Pancreas (tissue), 10 donors: ENCODE measurements around the gene FCN1. TPM values are rescaled to one million over a fixed set of nuclear protein-coding genes. Genes with fewer than 3 reads are reported as not detected.

Source experiments
- ATAC-seq, 4 donors: fragments of 200-7000 bp; cut with Tn5 transposase; one replicate each; pipeline versions ENCODE4 v1.8.0 to v1.9.1; 2020; ENCODE audit warnings: mild to moderate bottlenecking in 4 of 4, moderate library complexity in 4 of 4
- DNase-seq, 6 donors: peaks; one replicate each; pipeline ENCODE4 v3.0.0-alpha.2; 2020
- FAIRE-seq: peaks from 2 replicates; lab custom pipeline; 2012; peaks lifted over from hg19 to GRCh38; lab: Jason Lieb, UNC
- H3K27ac ChIP-seq, 4 donors: fragments of 200-600 bp; sonication (generic); 1 replicate in 3 of 4; 2 replicates in 1 of 4; pipeline versions ENCODE4 v1.5.0 to v1.8.0; 2020
- H3K27me3 ChIP-seq, 4 donors: fragments of 200-600 bp; one replicate each; pipeline ENCODE4 v1.8.0; 2021
- H3K36me3 ChIP-seq, 3 donors: fragments of 200-600 bp; sonication (generic) in 1 of 3; one replicate each; pipeline versions ENCODE4 v1.5.0 to v1.8.0; 2020 to 2021
- H3K4me1 ChIP-seq, 3 donors: fragments of 200-600 bp; one replicate each; pipeline ENCODE4 v1.8.0; 2021
- H3K4me3 ChIP-seq, 4 donors: fragments of 200-600 bp; sonication (generic) in 2 of 4; one replicate each; pipeline versions ENCODE4 v1.5.0 to v1.8.0; 2020 to 2021
- H3K9me3 ChIP-seq, 4 donors: fragments of 200-600 bp; one replicate each; pipeline ENCODE4 v1.8.0; 2021
- WGBS, 2 donors: extraction: QIAGEN DNeasy Blood & Tissue Kit; methylation state at CpG; one replicate each; pipeline ENCODE4 v1.1.7; 2013; 5-methylcytosine and 5-hydroxymethylcytosine counted together
- intact Hi-C, 3 donors: fragments of 100-400 bp; cut with DNase I; formaldehyde crosslinking; loops; one replicate each; pipeline versions ENCODE4 v1.11.1 to v1.14.2; 2022
- polyA plus RNA-seq, 2 donors: library from polyadenylated mRNA; stranded (reverse); fragments of 200-250 nt; gene quantifications; one replicate each; pipeline ENCODE4 v1.2.3, GENCODE V29; 2013
- total RNA-seq, 6 donors: library from RNA; stranded (reverse); fragmentation: NEBNext Ultra II Directional in 4 of 6; extraction: Animal tissue kit (Norgen Biotek cat#: 25700) in 4 of 6; gene quantifications; one replicate each; pipeline versions ENCODE4 v1.2.1 to v1.2.4, GENCODE V29; 2021 to 2023
- TF ChIP-seq, protein P1 (sequence below), 4 donors: fragments of 200-600 bp; sonication (generic) in 3 of 4; IDR thresholded peaks; one replicate each; pipeline versions ENCODE4 v1.5.0 to v1.8.0; 2021; ENCODE audit warnings: antibody characterized with exemption in 4 of 4
- donor health status: healthy with polysubstance abuse.
- donor health status: DM: no; HTN: no; CAD: no; lungs with moderate emphysema.
- donor health status: DM: no; HTN: no; CAD: no.
- donor health status: control.
- donor health status: control.
- donor health status: Bipolar disorder and iron deficiency.
- donor health status: DM: yes; HTN: yes; CAD: no.
- donor health status: DM: no; HTN: no; CAD: no.
- donor health status: DM: no; HTN: no; CAD: no.
- donor health status: DM: yes; HTN: yes; CAD: no.

Gene FCN1
- total RNA-seq (1 to 10 TPM in 3 of 6 donors, under 1 TPM in 3; 0.32 to 6.2 (median 1.0) TPM), polyA plus RNA-seq (1 to 10 TPM in 1 of 2 donors, under 1 TPM in 1; 0.54 to 1.0 TPM)

GRCh38 chr9:134917431-134918373 lies at the start of gene FCN1:
Gene FCN1, minus strand, starts transcription at chr9:134917912. Its CDS starts 41 bp downstream, at chr9:134917871.
- no peak for ATAC-seq
- H3K27ac ChIP-seq, result no peak within 1 kb of the TSS
- no peak for FAIRE-seq

GRCh38 chr9:134966697-134967546 lies 49.2 kb upstream of the FCN1 start:
- FAIRE-seq (no peak), DNase-seq (peak in 1 of 6 donors; percentile 34), ATAC-seq (no peak)
- intact Hi-C loops, result no loop called here
- H3K4me3 ChIP-seq, result no peak overlapping the region
- 60 to 66% methylated on average over 23 of the region's 23 CpGs for WGBS, 2 donors
- H3K27me3 ChIP-seq, result peaks cover 0 to 17% (median 0%) of the 10 kb centered on the region in 4 donors
- H3K36me3 ChIP-seq, result no peaks in the 10 kb centered on the region
- TF ChIP-seq, protein P1, sequence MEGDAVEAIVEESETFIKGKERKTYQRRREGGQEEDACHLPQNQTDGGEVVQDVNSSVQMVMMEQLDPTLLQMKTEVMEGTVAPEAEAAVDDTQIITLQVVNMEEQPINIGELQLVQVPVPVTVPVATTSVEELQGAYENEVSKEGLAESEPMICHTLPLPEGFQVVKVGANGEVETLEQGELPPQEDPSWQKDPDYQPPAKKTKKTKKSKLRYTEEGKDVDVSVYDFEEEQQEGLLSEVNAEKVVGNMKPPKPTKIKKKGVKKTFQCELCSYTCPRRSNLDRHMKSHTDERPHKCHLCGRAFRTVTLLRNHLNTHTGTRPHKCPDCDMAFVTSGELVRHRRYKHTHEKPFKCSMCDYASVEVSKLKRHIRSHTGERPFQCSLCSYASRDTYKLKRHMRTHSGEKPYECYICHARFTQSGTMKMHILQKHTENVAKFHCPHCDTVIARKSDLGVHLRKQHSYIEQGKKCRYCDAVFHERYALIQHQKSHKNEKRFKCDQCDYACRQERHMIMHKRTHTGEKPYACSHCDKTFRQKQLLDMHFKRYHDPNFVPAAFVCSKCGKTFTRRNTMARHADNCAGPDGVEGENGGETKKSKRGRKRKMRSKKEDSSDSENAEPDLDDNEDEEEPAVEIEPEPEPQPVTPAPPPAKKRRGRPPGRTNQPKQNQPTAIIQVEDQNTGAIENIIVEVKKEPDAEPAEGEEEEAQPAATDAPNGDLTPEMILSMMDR (IDR thresholded peaks at IDR 0.05), result no peak
- H3K27ac ChIP-seq, result no peak overlapping the region
- no peaks in the 10 kb centered on the region for H3K4me1 ChIP-seq
- H3K9me3 ChIP-seq, result no peaks in the 10 kb centered on the region

More at GRCh38 chr9:134917431-134918373, at the start of gene FCN1:
- DNase-seq, result no peak
- intact Hi-C loops, result no loop called here
- H3K36me3 ChIP-seq, result no peaks in the 10 kb centered on the region
- H3K4me1 ChIP-seq, result no peaks in the 10 kb centered on the region
- no peaks in the 10 kb centered on the region for H3K27me3 ChIP-seq
- no peaks in the 10 kb centered on the region for H3K9me3 ChIP-seq
- TF ChIP-seq, protein P1 (IDR thresholded peaks at IDR 0.05), result no peak
- 50 to 73% methylated on average over 11 of the region's 11 CpGs for WGBS, 2 donors
- H3K4me3 ChIP-seq, result no peak within 1 kb of the TSS

- Histone ChIP-seq H3K4me1 (no peaks in the 10 kb centered on the region), H3K9me3 (no peaks in the 10 kb centered on the region), H3K4me3 (no peak overlapping the region), H3K27ac (no peak overlapping the region), H3K36me3 (no peaks in the 10 kb centered on the region), H3K27me3 (peaks cover 0 to 17% (median 0%) of the 10 kb centered on the region in 4 donors)
- 51 to 59% methylated on average over 12 of the region's 12 CpGs for WGBS, 2 donors
- peak in 1 of 6 donors; percentile 21 for DNase-seq
- FAIRE-seq, result no peak
- no peak for ATAC-seq
- intact Hi-C loops, result no loop called here
- TF ChIP-seq, protein P1 (IDR thresholded peaks at IDR 0.05), result no peak
Observed at GRCh38 chr9:134966270-134966669, 48.6 kb upstream of the FCN1 start.

- Histone ChIP-seq H3K4me1 (no peaks in the 10 kb centered on the region), H3K27me3 (peaks cover 0 to 17% (median 0%) of the 10 kb centered on the region in 4 donors), H3K27ac (no peak overlapping the region), H3K9me3 (no peaks in the 10 kb centered on the region), H3K36me3 (no peaks in the 10 kb centered on the region), H3K4me3 (no peak overlapping the region)
- intact Hi-C loops, result no loop called here
- peak in 1 of 6 donors; percentile 16 for DNase-seq
- ATAC-seq, result no peak
- FAIRE-seq, result no peak
- WGBS, 2 donors, result 76 to 83% methylated on average over 6 of the region's 6 CpGs
- TF ChIP-seq, protein P1 (IDR thresholded peaks at IDR 0.05), result no peak
Observed at GRCh38 chr9:134965851-134966250, 48.1 kb upstream of the FCN1 start.
